Testis (tissue), 3 donors: ENCODE results near the gene DNALI1. TPM values are rescaled to one million over a fixed set of nuclear protein-coding genes. Genes with fewer than 3 reads are reported as not detected.

Experiments
- DNase-seq: peaks from one replicate; pipeline ENCODE4 v3.0.0-alpha.2; 2019
- H3K27ac ChIP-seq, 2 donors: fragments of 200-600 bp; sonication (generic); one replicate each; pipeline ENCODE4 v1.5.1; 2019
- H3K27me3 ChIP-seq: fragments of 200-600 bp; sonication (generic); one replicate; pipeline ENCODE4 v1.5.1; 2019
- H3K36me3 ChIP-seq: fragments of 200-600 bp; sonication (generic); one replicate; pipeline ENCODE4 v1.5.1; 2017; ENCODE audit warnings: low read depth; ENCODE audit errors: missing control alignments
- H3K4me1 ChIP-seq: fragments of 200-600 bp; sonication (generic); one replicate; pipeline ENCODE4 v1.5.1; 2019
- H3K4me3 ChIP-seq, 2 donors: fragments of 200-600 bp; sonication (generic); one replicate each; pipeline ENCODE4 v1.5.1; 2017 to 2019
- H3K9me3 ChIP-seq: fragments of 200-600 bp; sonication (generic); one replicate; pipeline ENCODE4 v1.5.1; 2017
- CTCF ChIP-seq, 3 experiments: fragments of 450-650 bp in 2 of 3; fragments of 200-600 bp in 1 of 3; sonication (generic) in 1 of 3; IDR thresholded peaks; one replicate each; pipeline ENCODE4 v1.5.1; 2016 to 2019; ENCODE audit warnings: antibody characterized with exemption in 3 of 3, mild to moderate bottlenecking in 2 of 3, moderate library complexity in 1 of 3
- POLR2A ChIP-seq: fragments of 450-650 bp; IDR thresholded peaks from one replicate; pipeline ENCODE4 v1.6.1; 2017; ENCODE audit warnings: antibody characterized with exemption, mild to moderate bottlenecking, moderate library complexity
- WGBS, 2 donors: methylation state at CpG; one replicate each; pipeline ENCODE4 v1.1.5; 2018; 5-methylcytosine and 5-hydroxymethylcytosine counted together
- intact Hi-C: fragments of 100-400 bp; cut with DNase I; formaldehyde crosslinking; loops from one replicate; pipeline ENCODE4 v1.15.1; 2023; ENCODE audit warnings: low total_unique reads
- polyA plus RNA-seq: library from polyadenylated mRNA; stranded (reverse); fragments of 350-450 nt; fragmentation: Illumina TruSeq; extraction: RNeasy Lipid Tissue Mini Kit (QIAGEN cat#74804); gene quantifications from one replicate; pipeline ENCODE4 v1.2.3, GENCODE V29; 2014; ENCODE audit warnings: low read depth, low replicate concordance; ENCODE audit not compliant: insufficient read depth
- total RNA-seq, 2 donors: library from RNA; depleted of rRNA; stranded (reverse); fragments of >200 nt; gene quantifications; one replicate each; pipeline ENCODE4 v1.2.3, GENCODE V29; 2016

Gene DNALI1
- total and polyA plus RNA-seq, 3 donors from 2014 or later: 50.5 to 216 (median 73.0) TPM

- H3K27me3 ChIP-seq: no peaks in the 10 kb centered on the region
- no peak overlapping the region for H3K4me3 ChIP-seq
- peak; percentile 32 to 54 (median 34) for TF ChIP-seq CTCF (IDR thresholded peaks at IDR 0.05)
- no peak for TF ChIP-seq POLR2A
- 26 to 35% methylated on average over 8 of the region's 8 CpGs for WGBS, 2 donors
- peaks cover 9% of the 10 kb centered on the region for H3K4me1 ChIP-seq
- DNase-seq: peak; percentile 40
- no peaks in the 10 kb centered on the region for H3K36me3 ChIP-seq
- no peak overlapping the region for H3K27ac ChIP-seq
- intact Hi-C loops: no loop called here
- no peaks in the 10 kb centered on the region for H3K9me3 ChIP-seq
Measured at GRCh38 chr1:37602750-37603694, 46.3 kb downstream of the DNALI1 start.

DNA sequence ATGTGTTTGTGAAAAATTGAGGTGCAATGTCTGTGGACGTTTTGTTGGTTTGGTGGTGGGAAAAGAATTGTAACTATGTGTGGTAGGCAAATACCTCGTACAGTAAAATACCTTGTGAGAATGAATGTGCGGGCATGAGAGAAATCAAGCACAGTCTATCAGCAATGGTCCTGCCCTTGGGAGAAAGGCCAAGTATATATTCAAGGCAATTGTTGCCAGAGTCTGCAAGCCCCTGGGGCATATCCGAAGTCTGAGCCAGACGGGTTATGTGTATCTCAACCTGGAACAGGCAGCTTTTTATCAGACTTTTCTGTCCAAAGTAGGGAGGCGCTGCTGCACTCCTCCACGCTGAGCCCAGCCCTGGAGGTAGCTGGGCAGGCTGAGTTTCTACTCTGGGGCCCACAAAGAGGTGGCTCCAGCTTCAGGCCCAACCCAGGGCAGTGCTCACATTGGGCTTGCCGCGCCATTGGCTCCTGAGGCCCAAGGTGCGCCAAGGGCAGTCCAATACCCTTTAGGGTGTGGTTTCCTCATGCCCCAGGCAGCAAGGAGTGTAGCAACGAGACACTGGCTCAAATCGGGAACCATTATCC is 48.4 kb downstream of the DNALI1 start:
- TF ChIP-seq POLR2A (no peak), CTCF (IDR thresholded peaks at IDR 0.05) (no peak)
- H3K36me3 ChIP-seq: no peaks in the 10 kb centered on the region
- H3K4me1 ChIP-seq: peaks cover 9% of the 10 kb centered on the region
- no peaks in the 10 kb centered on the region for H3K27me3 ChIP-seq
- DNase-seq: peak; percentile 49
- WGBS, 2 donors: 47 to 51% methylated on average over 8 to 12 of the region's 12 CpGs
- no peak overlapping the region for H3K27ac ChIP-seq
- intact Hi-C loops: no loop called here
- H3K4me3 ChIP-seq: no peak overlapping the region
- no peaks in the 10 kb centered on the region for H3K9me3 ChIP-seq

- no peaks in the 10 kb centered on the region for H3K27me3 ChIP-seq
- no peak overlapping the region for H3K27ac ChIP-seq
- TF ChIP-seq POLR2A (no peak), CTCF (IDR thresholded peaks at IDR 0.05) (no peak)
- no peaks in the 10 kb centered on the region for H3K36me3 ChIP-seq
- no peak overlapping the region for H3K4me3 ChIP-seq
- 83 to 86% methylated on average over 9 of the region's 9 CpGs for WGBS, 2 donors
- peaks cover 9% of the 10 kb centered on the region for H3K4me1 ChIP-seq
- intact Hi-C loops: no loop called here
- DNase-seq: no peak
- H3K9me3 ChIP-seq: no peaks in the 10 kb centered on the region
Measured at GRCh38 chr1:37605806-37606474, 49.2 kb downstream of the DNALI1 start.

DNA sequence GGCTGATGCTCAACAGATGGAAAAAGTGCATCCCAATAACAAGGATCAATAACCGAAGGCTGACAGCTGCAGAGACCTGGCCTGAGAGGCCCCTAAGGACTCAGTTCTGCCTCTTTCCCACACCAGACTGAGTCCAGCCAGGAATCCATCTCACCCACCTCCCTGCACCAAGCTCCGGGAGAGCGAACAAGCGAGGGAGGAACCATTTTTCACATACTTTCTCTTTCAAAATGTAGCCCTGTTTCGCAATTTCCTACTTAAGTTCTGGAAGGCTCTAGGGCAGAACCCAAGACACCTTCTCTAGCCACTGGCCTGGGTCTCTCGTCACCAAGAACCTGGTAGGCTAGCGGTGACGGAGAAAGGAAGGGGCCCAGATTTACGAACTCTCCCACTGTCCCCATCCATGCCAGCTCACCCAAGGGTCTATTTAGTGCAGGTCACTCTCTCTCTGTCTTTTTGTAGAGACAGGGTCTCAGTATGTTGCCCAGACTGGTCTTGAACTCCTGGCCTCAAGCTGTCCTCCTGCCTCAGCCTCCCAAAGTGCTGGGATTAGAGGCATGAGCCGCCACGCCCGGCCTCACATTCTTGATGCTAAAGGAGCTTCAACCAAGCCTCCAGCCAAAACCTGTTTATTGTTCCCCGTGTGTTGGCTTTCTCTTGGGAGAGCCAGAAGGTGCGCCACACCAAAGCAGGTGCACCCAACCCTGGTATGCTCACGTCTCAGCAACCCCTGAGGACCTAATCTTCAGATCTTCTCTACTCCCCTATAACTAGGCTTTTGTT is 49.9 kb downstream of the DNALI1 start:
- peaks cover 9% of the 10 kb centered on the region for H3K4me1 ChIP-seq
- 83 to 91% methylated on average over 14 to 15 of the region's 15 CpGs for WGBS, 2 donors
- H3K27me3 ChIP-seq: no peaks in the 10 kb centered on the region
- no peak for DNase-seq
- intact Hi-C loops: no loop called here
- no peaks in the 10 kb centered on the region for H3K36me3 ChIP-seq
- TF ChIP-seq CTCF (IDR thresholded peaks at IDR 0.05) (no peak), POLR2A (no peak)
- H3K9me3 ChIP-seq: no peaks in the 10 kb centered on the region
- H3K27ac ChIP-seq: no peak overlapping the region
- H3K4me3 ChIP-seq: no peak overlapping the region
